NCI-H2081 (cell line): ENCODE data around the gene ATF7.
A peak's percentile ranks its signal among the peaks of the same experiment; 100 is the strongest.

Experiments used
- DNase-seq, 2 experiments: peaks; one replicate each; lab custom pipeline; 2025; lab: John Stamatoyannopoulos, UW

ATF7 gene

GRCh38 chr12:53530920-53531319, 95.3 kb downstream of the ATF7 start:
- no peak for DNase-seq

DNA sequence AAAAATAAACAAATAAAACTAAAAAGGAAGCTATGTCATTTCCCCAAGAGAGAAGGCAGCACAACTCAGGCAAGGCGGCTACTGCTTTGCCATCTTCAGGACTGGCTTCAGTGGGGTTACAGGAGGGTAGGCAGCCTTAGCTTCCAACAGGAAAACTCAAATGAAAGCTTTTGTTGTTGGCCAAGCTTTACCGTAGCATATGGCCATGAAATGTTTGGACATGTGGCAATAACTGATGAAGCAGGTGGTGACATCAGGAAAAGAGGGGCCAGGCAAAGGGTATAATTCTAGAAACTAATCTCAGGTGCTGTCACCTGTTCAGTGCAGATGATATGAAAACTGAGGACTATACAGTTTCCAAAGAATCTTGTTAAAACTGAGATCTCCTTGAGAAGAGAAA, 96.1 kb downstream of the ATF7 start:
- no peak for DNase-seq

DNA sequence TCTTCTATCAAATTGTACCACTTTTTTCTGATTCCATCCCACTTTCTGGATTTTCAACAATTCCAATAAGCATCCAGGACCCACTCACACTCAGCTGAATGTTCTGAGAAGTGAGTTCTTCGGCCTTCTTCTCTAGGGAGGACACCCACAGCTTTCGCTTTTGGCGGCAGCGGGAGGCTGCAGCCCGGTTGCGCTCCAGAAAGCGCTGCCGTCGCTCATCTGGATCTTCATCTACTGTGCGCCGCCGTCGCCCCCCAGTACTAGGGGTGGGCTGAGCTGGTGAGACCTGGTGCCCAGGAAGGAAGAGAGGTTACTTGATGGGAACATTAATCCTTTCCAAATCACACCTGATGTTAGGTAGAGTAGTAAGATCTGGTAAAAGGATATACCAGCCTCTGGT, 101.7 kb downstream of the ATF7 start:
- no peak for DNase-seq

DNA sequence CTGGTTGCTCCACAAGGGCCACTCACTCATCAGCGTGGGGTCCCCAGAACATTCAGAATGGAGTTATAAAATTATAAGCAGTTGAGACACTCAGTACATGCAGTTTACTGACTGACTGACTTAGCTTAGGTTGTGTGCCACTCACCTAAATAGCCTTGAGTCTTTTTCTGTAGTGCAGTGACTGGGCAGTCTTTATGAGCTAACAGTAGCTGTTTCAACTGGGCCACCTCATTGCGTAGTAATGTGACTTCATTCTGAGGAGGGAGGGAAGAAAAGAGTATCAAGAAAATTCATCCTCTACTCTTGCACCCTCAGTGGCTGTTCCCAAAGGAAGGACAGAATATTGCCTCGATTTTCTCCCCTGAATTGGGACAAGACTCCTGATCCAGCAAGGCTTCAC, 103.1 kb downstream of the ATF7 start:
- no peak for DNase-seq

GRCh38 chr12:53518381-53518780, 107.8 kb downstream of the ATF7 start:
- DNase-seq, result no peak

- no peak for DNase-seq
These were observed 109.3 kb downstream of the ATF7 start for GRCh38 chr12:53516758-53517455.

DNA sequence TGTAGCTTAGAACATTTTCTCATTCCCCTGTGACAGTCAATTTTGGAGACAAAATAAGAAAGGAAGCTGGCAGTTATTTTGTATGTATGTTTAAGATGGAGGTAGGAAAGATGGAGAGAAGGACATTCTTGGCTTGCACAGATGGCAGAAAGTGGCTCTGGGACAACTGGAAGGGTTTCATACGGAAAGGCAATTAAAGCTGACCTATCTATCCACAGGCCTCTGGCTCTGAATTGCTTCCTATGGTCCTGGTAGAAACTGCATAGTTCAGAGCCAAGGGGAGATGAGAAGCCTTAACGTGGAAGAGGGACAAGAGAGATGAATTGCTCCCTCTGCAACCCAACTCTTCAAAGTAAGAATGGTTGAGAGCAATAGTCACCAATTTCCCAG, 110.9 kb downstream of the ATF7 start:
- no peak for DNase-seq

DNA sequence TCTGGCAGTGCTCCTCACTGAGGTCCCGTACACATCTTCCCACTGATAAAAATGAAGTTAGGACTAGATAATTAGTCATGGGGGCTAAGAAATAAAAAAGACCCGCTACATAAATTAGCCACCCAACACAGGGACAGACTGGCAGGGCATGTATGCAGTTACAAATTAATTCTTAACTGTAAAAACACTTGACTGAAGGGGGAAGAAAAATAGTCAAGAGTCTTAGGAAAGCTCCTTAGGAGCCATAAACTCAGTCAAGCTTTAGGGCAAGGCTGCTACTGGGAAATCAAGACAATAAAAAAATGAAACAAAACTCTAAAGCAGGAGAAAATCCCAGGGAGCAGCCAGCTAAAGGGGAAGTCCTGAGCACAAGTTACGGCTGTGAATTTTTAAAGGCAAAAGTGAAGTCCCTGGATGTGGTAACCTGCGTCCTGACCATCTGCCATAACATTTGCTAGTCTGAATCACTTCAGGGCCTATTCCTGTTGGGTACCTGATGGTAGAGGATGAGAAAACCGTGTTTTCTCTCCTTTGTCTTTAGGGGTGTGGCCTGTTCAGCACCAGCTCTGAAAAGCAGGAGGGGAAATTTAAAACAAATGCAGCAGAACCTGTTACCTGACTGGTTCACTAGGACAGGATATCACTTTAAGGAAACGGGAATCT, 111.4 kb downstream of the ATF7 start:
- no peak for DNase-seq

- DNase-seq, result no peak
These were observed 112.3 kb downstream of the ATF7 start for GRCh38 chr12:53513712-53514410.

DNA sequence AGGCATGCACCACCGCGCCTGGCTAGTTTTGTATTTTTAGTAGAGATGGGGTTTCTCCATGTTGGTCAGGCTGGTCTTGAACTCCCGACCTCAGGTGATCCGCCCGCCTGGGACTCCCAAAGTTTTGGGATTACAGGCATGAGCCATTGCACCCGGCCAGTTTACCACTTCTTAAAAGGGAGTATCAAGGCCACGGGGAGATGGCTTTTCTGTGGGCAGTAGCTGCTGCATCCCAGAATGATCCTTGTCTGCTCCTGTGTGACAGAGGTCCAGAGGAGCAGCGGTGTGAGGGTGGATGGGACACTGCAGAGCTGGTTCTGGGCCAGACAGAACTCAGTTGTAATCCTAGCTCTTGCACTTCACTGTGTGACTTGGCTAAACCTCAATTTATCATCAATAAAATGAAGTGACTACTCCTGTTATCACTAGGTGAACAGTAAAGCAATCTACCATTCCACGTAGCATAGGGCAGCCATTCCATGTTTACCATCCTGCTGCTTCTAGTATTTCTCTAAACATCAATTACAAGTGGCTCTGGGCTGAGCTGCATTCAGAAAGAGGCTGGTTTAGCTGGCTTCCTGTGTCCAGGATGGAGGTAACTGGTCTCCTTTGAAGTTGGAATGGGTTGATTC, 115.9 kb downstream of the ATF7 start:
- no peak for DNase-seq

- peak; percentile 78 to 80 for DNase-seq
These were observed 117.5 kb downstream of the ATF7 start for GRCh38 chr12:53508534-53509170.

DNA sequence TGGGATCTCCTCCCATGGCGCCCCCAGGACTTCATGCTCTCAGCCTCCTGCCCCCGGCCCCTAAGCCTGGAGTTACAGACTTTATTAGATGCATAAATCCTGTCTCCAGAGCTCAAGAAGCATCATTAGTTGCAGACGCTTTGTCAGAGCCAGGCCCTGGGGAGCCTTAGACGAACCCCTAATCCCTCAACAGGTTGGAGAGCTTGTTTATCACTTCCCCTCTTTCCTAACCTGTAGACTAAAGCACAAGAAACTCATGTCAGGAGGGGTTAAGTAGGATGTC, 118.6 kb downstream of the ATF7 start:
- DNase-seq, result no peak

GRCh38 chr12:53506881-53507602, 119.1 kb downstream of the ATF7 start, which contains the start of gene NPFF:
Gene NPFF, minus strand, starts transcription at chr12:53507484. Its CDS starts 10 bp downstream, at chr12:53507474.
- DNase-seq, result no peak

DNA sequence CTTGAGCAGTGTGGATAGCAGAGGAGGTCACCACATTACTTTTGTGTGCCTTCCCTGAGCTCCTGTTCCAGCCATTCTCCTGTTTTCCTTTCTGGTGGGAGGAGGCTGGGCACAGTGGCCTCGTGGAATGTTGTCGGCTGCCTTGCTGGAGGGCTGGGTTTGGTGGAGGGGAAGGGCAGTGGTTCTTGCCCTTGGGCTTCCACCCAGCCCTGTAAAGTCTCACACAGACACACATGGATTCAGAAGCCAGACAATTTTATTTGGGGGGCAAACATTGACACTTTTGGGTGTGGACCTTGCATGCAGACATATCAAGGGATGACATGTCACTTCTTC, 119.8 kb downstream of the ATF7 start:
- DNase-seq, result no peak

DNA sequence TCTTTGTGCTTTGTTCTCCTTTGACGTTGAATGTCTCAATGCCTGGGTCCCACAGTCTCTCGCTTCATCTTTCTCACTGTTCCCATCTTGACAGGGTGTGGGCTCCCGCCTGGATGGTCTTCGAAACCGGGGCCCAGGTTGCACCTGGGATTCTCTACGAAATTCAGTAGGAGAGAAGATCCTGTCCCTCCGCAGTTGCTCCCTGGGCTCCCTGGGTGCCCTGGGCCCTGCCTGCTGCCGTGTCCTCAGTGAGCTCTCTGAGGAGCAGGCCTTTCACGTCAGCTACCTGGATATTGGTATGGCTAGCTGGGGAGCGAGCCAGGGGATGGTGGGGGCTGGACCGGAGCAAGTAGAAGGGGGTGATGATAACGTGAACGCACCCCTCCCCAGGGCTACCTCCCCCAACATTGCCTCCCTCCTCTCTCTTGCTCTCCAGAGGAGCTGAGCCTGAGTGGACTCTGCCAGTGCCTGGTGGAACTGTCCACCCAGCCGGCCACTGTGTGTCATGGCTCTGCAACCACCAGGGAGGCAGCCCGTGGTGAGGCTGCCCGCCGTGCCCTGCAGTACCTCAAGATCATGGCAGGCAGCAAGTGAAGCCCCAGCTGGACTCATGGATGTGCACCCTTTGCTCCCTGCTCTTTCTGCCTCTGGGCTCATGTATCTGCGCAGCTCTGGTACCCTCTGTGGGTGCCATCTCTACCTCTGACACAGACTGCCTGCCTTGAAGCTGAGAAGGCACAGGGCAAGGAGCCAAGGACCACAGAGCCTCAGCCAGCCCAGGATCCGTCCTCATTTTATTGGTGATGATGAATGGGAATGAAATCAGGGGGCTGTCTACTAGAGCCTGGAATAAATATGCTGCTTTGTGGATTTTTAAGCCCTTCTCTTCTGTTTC, 120.4 kb downstream of the ATF7 start:
- no peak for DNase-seq

DNA sequence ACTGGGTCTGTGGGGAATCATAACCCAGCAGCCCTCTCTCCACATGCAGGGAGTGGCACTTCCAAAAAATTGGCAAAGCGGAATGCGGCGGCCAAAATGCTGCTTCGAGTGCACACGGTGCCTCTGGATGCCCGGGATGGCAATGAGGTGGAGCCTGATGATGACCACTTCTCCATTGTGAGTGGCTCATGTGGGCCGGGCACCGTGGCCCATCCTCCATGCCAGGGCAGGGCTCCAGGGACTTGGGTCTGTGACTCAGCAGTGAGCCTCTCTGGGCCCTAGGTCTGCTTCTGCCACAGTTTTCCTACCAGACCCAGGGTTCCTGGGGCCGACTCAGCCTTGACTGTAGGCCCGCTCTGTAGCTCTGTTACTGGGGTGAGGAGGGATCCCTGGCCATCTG, 121.1 kb downstream of the ATF7 start:
- no peak for DNase-seq

GRCh38 chr12:53504004-53504920, 121.9 kb downstream of the ATF7 start:
- no peak for DNase-seq

DNA sequence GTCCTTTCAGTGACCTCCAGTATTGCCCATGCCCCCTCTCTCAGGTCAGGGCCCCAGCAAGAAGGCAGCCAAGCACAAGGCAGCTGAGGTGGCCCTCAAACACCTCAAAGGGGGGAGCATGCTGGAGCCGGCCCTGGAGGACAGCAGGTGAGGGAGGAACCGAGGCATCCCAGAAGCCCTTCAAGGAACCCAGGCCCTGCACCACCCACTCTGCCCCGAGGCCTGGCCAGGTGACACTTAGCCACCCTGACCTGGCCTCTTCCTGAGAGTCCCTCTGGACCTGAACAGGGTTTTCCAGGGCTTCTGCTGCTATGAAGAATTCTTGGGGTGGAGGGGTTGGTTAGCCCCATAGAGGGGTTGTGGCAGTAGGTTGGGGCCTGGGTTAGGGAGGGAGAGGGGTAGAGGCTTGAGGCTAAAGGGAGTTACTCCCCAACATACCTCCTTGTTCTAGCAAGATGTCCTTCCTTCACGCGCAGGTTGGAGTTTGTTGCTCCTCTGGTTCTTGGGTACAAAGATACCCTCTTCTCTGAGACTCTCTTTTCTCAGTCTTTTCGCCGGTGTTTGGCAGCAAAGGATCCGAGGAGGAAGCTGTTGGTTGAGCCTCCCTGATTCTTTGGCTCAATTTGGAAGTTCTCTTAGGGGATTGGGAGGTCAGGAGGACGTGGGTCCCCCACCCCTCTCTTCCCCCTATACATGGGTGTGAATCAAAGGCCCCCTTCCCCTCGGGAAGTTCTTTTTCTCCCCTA, 123.0 kb downstream of the ATF7 start:
- DNase-seq, result no peak

DNA sequence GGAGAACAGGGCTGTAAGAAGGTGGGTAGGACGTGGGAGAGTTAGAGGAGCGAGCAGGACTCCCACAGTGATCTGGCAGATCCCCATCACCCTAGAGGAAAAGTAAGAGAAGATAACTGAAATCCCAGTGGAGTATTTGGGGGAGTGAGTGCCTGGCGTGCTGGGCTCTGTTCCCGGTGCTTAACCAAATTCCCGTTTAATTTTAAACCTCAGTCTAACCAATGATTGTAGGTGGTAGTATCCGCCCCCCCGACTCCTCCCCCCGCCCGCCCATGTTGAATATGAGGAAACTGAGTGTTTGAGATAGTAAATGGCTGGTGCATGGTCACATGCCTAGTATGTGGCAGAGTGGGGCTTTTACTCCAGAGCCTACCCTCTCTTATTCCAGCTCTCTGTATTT, 123.9 kb downstream of the ATF7 start:
- DNase-seq, result no peak
